Loucy (cell line): ENCODE measurements around the gene RCOR1.

Experiments used
- H2AFZ ChIP-seq: fragments of 200-600 bp; sonication (generic); 2 replicates; pipeline ENCODE4 v1.6.0; 2016; ENCODE audit warnings: antibody characterized with exemption, mild to moderate bottlenecking, low read length, moderate library complexity
- H3F3A ChIP-seq: fragments of 200-600 bp; 2 replicates; pipeline ENCODE4 v1.6.0; 2016; ENCODE audit warnings: antibody characterized with exemption, low read depth, mild to moderate bottlenecking
- H3K27me3 ChIP-seq: fragments of 200-600 bp; sonication (generic); 2 replicates; pipeline ENCODE4 v1.6.1; 2014; ENCODE audit warnings: low read length, mild to moderate bottlenecking; ENCODE audit not compliant: insufficient read depth, poor library complexity, severe bottlenecking
- H3K36me3 ChIP-seq: fragments of 200-600 bp; sonication (generic); 2 replicates; pipeline ENCODE4 v1.6.1; 2016; ENCODE audit warnings: low read length; ENCODE audit not compliant: insufficient read depth
- H3K4me1 ChIP-seq: fragments of 200-600 bp; sonication (generic); 2 replicates; pipeline ENCODE4 v1.5.1; 2014; ENCODE audit warnings: low read length, mild to moderate bottlenecking; ENCODE audit not compliant: insufficient read depth, poor library complexity, severe bottlenecking
- H3K4me2 ChIP-seq: fragments of 200-600 bp; sonication (generic); 2 replicates; pipeline ENCODE4 v1.6.0; 2014; ENCODE audit warnings: antibody characterized with exemption, low read length, low read depth, mild to moderate bottlenecking; ENCODE audit not compliant: poor library complexity, severe bottlenecking
- H3K4me3 ChIP-seq: fragments of 200-600 bp; sonication (generic); 2 replicates; pipeline ENCODE4 v1.5.1; 2014; ENCODE audit warnings: low read length, mild to moderate bottlenecking, mixed read lengths; ENCODE audit not compliant: poor library complexity, severe bottlenecking
- H3K79me2 ChIP-seq: fragments of 200-600 bp; sonication (generic); 2 replicates; pipeline ENCODE4 v1.6.1; 2014; ENCODE audit warnings: low read length; ENCODE audit not compliant: insufficient read depth
- H3K9ac ChIP-seq: fragments of 200-600 bp; sonication (generic); 2 replicates; pipeline ENCODE4 v1.6.0; 2014; ENCODE audit warnings: mild to moderate bottlenecking, low read depth, low read length, moderate library complexity; ENCODE audit not compliant: poor library complexity, severe bottlenecking
- H3K9me2 ChIP-seq: fragments of 200-600 bp; sonication (generic); replicated peaks from 2 replicates; pipeline ENCODE4 v1.6.1; 2016; ENCODE audit warnings: low read depth, low read length, mixed read lengths
- H3K9me3 ChIP-seq: fragments of 200-600 bp; sonication (generic); 2 replicates; pipeline ENCODE4 v1.6.1; 2014; ENCODE audit warnings: mild to moderate bottlenecking, antibody characterized with exemption, low read length, low read depth; ENCODE audit not compliant: insufficient read depth
- H4K20me1 ChIP-seq: fragments of 200-600 bp; sonication (generic); 2 replicates; pipeline ENCODE4 v1.6.0; 2014; ENCODE audit warnings: antibody characterized with exemption, low read length, mild to moderate bottlenecking; ENCODE audit not compliant: insufficient read depth, poor library complexity, severe bottlenecking
- EZH2phosphoT487 ChIP-seq: fragments of 200-600 bp; IDR thresholded peaks from 2 replicates; pipeline ENCODE4 v1.6.1; 2018; ENCODE audit warnings: antibody characterized with exemption, mild to moderate bottlenecking, moderate library complexity, borderline replicate concordance
- TF ChIP-seq, protein P1 (sequence below): fragments of 200-600 bp; sonication (generic); conservative IDR thresholded peaks from 2 replicates; pipeline ENCODE4 v1.5.1; 2014; ENCODE audit warnings: mild to moderate bottlenecking, antibody characterized with exemption, low read length

Gene RCOR1

DNA sequence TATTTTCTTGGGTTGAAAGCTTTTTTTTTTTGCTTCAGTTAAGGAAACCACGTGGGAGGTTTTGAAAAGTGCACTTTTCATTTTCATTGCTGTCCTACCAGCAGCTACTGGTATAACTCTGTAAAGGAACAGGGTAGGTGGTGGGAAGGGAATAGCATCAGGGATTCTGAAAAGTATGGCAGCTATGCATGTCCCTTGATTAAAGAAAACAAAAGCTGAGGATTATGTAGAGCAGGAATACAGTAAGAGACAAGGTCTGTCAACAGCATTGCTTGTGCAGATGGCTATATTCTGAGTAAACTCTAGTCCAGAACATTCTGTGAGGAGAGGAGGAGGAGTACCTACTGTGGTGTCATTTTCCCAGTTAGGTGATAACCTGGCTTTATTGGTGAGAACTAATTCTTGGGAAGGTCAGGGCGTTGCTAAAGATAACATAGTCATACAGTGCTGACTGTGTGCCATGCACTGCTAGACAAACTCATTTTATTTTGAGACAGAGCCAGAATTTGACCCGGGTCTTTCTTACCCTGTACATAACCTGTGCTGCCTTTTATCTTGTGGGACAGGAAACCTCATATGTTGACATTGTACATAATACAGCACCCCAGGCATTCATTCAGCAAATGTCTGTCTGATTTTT lies 104.5 kb downstream of the RCOR1 start:
- H3K9me2 ChIP-seq = no peaks in the 10 kb centered on the region
- peaks cover 9% of the 10 kb centered on the region for H3K4me1 ChIP-seq
- H4K20me1 ChIP-seq = peaks cover 30% of the 10 kb centered on the region
- H3K79me2 ChIP-seq = peaks cover 82% of the 10 kb centered on the region
- H3K36me3 ChIP-seq = peaks cover 24% of the 10 kb centered on the region
- H3K9me3 ChIP-seq = no peaks in the 10 kb centered on the region
- TF ChIP-seq, protein P1, sequence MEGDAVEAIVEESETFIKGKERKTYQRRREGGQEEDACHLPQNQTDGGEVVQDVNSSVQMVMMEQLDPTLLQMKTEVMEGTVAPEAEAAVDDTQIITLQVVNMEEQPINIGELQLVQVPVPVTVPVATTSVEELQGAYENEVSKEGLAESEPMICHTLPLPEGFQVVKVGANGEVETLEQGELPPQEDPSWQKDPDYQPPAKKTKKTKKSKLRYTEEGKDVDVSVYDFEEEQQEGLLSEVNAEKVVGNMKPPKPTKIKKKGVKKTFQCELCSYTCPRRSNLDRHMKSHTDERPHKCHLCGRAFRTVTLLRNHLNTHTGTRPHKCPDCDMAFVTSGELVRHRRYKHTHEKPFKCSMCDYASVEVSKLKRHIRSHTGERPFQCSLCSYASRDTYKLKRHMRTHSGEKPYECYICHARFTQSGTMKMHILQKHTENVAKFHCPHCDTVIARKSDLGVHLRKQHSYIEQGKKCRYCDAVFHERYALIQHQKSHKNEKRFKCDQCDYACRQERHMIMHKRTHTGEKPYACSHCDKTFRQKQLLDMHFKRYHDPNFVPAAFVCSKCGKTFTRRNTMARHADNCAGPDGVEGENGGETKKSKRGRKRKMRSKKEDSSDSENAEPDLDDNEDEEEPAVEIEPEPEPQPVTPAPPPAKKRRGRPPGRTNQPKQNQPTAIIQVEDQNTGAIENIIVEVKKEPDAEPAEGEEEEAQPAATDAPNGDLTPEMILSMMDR = no peak
- TF ChIP-seq EZH2phosphoT487 = no peak
- no peaks in the 10 kb centered on the region for H3K27me3 ChIP-seq
- peak overlapping the region; percentile 21 for H3K4me2 ChIP-seq
- no peak overlapping the region for H3K4me3 ChIP-seq
- H3K9ac ChIP-seq = peak overlapping the region; percentile 21
- H3F3A ChIP-seq = 0 out of 2 replicates have a peak, but pooled peaks cover 4% of the 10 kb centered on the region
- H2AFZ ChIP-seq = no peak overlapping the region

DNA sequence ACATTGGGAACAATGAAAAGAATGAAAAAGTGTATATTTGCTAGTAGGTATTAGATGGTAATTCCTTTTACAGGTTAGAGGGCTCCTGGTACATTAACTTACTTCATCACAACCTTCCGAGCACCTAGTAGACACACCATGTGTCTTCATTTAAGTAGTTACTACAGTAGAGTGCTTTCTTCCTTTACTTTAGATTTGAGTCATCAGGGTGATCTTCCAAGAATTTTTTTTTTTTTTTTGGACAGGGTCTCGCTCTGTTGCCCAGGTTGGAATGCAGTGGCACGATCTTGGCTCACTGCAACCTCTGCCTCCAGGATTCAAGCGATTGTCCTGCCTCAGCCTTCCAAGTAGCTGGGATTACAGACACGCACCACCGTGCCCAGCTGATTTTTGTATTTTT lies 105.1 kb downstream of the RCOR1 start:
- H3K4me2 ChIP-seq = peak overlapping the region; percentile 21
- H4K20me1 ChIP-seq = peaks cover 26% of the 10 kb centered on the region
- H3K9me3 ChIP-seq = no peaks in the 10 kb centered on the region
- H3K9ac ChIP-seq = peak overlapping the region; percentile 21
- no peaks in the 10 kb centered on the region for H3K9me2 ChIP-seq
- no peaks in the 10 kb centered on the region for H3K27me3 ChIP-seq
- H3K36me3 ChIP-seq = peaks cover 27% of the 10 kb centered on the region
- H2AFZ ChIP-seq = no peak overlapping the region
- H3K4me3 ChIP-seq = no peak overlapping the region
- TF ChIP-seq EZH2phosphoT487 = no peak
- TF ChIP-seq, protein P1 = no peak
- peaks cover 9% of the 10 kb centered on the region for H3K4me1 ChIP-seq
- H3F3A ChIP-seq = 0 out of 2 replicates have a peak, but pooled peaks cover 4% of the 10 kb centered on the region
- H3K79me2 ChIP-seq = peaks cover 77% of the 10 kb centered on the region

DNA sequence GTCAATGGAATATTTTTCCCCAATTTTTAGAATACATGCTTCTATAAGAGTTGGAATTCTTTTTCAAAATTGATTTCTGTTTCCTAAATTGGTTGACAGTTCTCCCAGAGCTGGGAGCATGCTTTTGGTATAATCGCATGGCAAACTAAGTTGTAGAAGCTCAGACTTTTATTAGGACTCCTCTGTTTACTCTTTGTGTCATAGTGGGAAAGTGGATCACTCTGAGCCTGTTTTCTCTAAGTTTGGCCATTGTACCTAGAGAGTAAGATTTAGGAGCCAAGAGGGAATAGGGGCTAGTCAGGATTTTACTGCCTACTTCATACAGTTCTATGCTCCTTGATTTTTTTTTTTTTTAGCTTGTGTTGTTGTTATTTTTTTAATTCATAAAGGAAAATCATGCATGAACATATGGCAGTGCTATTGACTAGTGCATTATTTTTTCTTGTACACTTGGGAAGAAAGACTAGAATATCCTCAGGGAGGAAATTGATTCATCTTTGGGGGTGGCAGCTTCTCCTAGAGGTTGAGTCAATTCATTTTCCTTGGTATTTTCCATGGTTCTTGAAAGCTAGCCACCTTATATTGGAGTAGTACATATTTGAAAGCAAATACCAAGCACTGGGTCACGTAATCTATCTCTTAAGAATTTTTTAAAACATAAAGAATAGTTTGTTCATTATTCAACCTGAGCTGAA lies 107.1 kb downstream of the RCOR1 start:
- no peak for TF ChIP-seq EZH2phosphoT487
- TF ChIP-seq, protein P1 = no peak
- H3K9me2 ChIP-seq = no peaks in the 10 kb centered on the region
- H3K4me1 ChIP-seq = peaks cover 9% of the 10 kb centered on the region
- H3K36me3 ChIP-seq = peaks cover 45% of the 10 kb centered on the region
- H3K9ac ChIP-seq = no peak overlapping the region
- no peaks in the 10 kb centered on the region; the same call in 1 of the 2 replicates for H3K9me3 ChIP-seq
- peaks cover 65% of the 10 kb centered on the region for H3K79me2 ChIP-seq
- H3K4me3 ChIP-seq = no peak overlapping the region
- H2AFZ ChIP-seq = no peak overlapping the region
- no peaks in the 10 kb centered on the region for H3F3A ChIP-seq
- H4K20me1 ChIP-seq = peaks cover 20% of the 10 kb centered on the region
- H3K4me2 ChIP-seq = no peak overlapping the region
- no peaks in the 10 kb centered on the region for H3K27me3 ChIP-seq
